Activated naive CD8-positive, alpha-beta T cell treated with anti-CD3 and anti-CD28 coated beads, Interleukin-2, amount 50 U/mL, for 16 hours (primary cell): ENCODE data around the gene PRKCE.
"Not testable (repeated sequence)": the region's sequence is repeated elsewhere in the genome, so short reads cannot be mapped to it uniquely, and the experiment has no call there.

ENCODE experiments used
- DNase-seq: peaks from one replicate; pipeline ENCODE4 v3.0.0-alpha.2; 2020; ENCODE audit warnings: low read depth, low spot score

The PRKCE gene

GRCh38 chr2:45836316-45836715, 184.8 kb downstream of the PRKCE start:
- no peak for DNase-seq

DNA sequence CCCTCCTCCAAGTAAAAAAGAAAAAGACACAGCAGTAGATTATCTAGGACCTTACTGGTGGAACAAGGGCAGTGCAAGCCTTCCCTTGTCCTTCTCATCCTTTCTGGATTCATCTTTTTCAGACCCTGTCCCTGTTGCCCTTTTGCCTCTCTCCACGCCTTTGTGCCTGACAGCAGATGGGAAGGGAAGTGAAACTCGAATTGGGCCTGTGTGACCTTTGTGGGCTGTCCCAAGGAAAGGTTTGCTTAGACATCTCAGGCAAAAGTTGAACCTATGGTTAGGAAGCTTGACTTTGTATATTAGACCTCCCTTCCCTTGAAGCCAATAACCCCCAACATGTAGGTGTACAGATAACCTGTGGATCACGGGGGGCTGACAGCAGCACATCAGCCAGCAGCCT, 185.3 kb downstream of the PRKCE start:
- no peak for DNase-seq

- no peak for DNase-seq
Measured at GRCh38 chr2:45837812-45838341, 186.4 kb downstream of the PRKCE start.

DNA sequence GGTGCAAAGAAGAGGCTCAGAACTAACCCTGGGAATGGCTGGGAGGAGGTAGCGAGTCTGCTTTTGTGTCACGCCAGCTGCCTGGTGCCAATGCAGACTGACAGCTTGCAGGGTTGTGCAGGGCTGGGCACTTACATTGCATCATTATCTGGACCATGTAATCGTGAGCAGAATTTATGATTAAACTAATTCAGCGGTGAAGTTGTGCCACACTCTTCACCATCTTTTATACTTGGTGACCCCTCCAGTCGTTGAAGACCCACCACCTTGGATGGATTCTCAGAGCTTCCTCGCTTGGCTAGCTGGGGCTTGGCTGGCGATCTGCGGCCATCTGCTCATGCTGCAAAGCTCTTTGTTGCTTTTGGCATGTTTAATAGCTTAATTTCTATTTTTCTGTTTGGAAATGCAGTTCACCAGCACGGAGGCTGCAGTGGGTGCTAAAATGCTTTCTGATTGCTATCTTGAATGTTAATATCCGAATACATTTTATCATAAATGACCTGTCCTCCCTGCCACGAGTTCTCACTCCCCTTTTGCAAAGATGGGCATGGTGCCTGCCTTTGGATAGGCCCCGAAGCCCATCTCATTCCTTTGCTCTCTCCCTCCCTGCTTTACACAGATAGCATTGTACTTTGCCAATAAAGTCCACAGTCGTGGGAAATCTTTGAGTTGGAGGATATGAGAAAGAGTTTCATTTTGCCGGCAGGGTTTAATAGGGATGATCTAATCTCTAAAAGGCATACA, 188.2 kb downstream of the PRKCE start:
- DNase-seq = no peak

- no peak for DNase-seq
Measured at GRCh38 chr2:45840481-45840880, 189.0 kb downstream of the PRKCE start.

DNA sequence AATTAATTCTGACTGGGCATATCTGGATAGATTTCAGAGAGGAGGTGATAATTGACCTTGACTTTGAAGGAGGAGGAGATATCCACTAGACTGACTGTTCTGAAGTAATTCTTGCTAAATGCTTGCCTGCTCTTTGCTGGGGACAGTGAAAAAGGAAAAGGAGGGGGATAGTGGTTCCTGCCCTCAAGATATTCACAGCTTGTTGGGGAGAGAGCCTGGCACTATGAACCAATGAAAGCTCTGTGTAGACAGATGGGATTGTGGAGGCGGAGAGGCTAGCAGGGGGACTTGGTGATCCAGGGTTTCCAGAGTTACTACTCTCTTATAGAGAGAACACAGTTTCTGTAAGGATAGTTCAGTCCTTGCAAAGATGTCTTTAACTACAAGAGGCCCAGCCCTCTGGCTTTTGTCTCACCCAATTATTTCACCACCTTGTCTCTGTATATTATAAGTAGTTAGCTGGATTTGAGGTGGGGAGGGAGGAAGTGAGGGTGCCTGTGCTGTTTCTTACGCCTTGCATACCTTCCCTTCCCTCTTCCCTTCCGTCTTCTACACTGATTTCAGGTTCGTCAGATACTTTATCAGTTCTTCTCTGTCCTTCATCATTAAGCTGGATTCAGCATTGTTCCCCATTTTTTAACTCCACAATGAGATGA, 190.4 kb downstream of the PRKCE start:
- no peak for DNase-seq

DNA sequence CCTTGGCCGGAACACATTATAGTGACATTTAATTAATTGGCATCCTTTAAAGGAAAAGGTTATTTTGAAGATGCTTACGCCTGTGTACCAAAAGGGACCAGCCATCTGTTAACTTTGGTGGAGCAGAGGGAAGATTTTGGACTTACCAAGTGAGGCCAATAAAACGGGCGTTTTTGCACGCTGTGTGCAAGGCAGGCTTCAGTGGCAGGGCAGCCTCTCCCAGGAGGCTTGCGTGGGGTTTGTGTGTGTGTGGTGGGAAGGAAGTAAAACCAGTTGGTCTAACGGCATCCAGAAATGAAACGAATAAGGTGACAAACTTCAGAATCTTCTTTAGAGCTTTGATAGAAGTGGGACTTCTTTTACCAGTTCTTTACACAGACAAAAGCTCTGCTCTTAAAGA, 191.7 kb downstream of the PRKCE start:
- DNase-seq = no peak

DNA sequence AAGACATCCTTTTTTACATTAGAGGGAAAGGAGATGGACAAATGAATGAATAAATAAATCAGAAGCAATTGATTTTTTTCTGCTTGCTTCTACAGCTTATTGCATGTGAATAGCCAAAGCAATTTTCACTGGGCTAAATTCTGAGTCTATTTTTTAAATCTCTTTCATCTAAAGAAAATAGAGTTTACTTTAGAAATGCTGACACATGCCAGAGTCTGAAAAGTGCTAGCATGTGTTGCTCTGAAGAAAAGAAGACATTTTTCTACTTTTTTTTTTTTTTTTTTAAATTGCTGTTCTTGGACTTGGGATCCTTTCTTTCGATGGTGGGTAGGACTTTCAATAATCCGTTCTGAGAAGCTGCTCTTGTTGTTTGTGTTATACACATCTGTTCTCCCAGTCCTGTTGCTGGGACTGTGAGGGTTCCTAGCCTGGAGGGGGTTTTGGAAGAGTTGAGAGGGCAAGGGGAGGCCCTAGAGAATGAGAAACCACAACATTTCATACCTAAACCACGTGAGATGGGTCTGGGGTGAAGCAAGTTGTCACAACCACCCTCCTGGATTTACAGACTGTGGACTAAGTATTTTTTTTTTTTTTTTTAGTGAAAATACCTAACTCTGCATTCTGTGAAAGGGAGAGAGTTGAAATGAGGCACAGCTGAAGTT, 193.5 kb downstream of the PRKCE start:
- DNase-seq = no peak

GRCh38 chr2:45845566-45845965, 194.1 kb downstream of the PRKCE start:
- no peak for DNase-seq

- DNase-seq = no peak
Measured at GRCh38 chr2:45849491-45850283, 198.2 kb downstream of the PRKCE start.

- DNase-seq = no peak
Measured at GRCh38 chr2:45850558-45850957, 199.1 kb downstream of the PRKCE start.

DNA sequence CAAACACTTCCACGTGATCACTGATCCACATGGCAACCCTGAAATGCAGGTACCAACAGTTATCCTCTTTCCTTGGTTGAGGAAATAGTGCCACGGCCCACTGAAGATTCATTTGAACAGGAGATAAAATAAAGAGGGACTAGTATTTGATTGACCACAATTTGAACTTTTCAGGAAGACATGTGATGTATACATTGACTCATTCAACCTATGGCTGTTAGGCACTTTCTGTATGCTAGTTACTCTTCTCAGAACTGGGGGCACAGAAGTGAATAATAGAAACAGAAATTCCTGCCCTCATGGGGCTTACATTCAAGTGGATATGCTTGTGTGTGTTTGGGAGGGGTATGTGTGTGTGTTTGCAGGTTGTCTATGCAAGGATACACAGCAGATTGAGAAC, 199.6 kb downstream of the PRKCE start:
- DNase-seq = no peak

DNA sequence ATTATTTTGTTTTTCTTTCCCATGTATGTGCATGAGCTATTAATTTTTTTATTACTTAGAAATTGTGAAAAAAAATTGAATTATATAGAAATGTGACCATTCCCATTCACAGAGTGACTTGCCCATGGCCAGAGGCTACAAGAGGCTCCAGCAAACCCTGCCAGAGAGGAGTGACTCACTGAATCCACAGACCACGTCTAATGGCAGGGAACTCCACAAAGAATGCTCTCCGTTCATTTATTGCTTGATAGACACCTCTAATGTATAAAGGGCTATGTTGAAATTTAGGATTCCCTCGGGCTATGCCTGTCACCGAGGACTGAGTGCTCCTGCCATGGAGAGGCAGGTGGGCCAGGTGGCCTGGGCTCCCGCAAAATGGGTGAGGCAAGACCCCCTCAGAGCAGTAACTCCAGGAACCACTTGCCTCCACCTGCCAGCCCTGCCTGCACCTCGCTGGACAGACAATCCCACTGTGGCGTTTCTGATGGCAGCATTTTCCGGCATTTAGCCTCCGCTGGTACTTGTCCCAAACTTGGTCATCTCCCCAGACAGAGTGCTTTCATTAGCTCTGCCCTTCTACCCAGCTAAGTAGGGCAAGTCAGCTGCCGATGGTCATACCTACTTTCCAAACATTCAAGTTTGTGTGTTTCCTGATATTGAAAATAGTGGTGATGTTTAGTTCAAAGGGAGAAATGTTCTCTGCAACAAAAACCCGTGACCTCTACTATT, 200.3 kb downstream of the PRKCE start:
- no peak for DNase-seq

- no peak for DNase-seq
Measured at GRCh38 chr2:45852450-45853150, 201.1 kb downstream of the PRKCE start.

DNA sequence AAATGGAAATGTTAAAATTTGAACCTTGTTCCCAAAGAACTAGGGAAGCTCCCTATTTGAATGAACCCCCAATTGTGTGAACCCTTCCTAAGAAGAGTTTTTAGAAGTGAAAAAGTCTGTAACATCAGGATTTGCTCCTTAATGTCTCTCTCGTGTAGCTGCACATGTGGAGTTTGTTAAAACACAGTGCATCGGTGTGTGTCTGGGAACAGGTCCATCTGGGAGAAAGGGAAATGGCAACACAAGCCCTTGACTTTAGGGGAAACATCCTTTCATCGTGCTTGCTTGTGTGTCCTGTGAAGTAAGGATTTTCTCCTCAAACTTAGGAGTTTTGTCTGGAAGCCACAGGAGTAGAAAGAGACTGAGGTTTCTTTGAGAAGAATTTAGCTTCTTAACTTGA, 203.9 kb downstream of the PRKCE start:
- DNase-seq = no peak

GRCh38 chr2:45856391-45857274, 205.2 kb downstream of the PRKCE start:
- no peak for DNase-seq

- DNase-seq = no peak
Measured at GRCh38 chr2:45857275-45857609, 205.8 kb downstream of the PRKCE start.

DNA sequence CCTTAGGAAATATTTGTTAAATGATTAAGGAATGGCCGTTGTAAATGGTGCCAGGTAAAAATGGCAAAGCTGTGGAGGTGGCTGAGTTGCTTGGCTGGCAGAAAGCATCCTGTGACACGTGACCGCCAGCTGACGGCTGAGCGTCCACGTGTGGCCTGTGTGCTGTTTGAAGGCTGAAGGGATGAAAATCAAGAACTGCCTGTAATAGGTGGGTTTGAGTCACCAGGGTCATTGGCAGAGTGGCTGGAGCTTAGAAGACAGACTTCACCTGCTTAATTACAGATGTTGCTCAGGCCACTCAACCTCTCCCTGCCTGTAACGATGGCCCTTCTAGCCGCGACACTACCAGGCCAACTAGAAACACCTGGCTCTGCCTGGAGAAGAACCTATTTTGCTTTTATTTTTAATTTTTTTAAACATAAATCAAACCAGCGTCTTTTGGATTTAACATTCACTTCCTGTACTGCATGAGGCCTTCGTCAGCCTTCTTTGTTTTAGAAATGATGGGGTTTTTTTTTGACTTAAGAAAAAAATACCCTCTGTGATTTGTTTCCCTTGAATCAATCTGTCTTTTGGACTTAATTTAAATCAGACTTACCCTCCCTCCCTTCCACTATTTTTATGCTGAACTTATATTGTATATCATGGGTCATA, 206.5 kb downstream of the PRKCE start:
- no peak for DNase-seq

DNA sequence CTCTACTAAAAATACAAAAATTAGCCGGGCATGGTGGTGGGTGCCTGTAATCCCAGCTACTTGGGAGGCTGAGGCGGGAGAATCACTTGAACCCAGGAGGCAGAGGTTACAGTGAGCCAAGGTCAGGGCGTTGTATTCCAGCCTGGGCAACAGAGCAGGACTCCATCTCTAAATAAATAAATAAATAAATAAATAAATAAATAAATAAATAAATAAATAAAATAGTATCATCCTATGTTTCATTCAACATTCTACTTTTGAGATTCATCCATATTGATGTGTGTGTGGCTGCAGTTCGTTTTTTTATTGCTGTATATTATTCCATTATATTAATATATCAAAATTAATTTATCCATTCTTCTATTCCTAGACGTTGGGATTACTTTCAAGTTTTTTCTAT, 207.4 kb downstream of the PRKCE start:
- not testable (repeated sequence) for DNase-seq
